GM12865 (cell line): ENCODE results near the gene C19orf81.
"Not testable (repeated sequence)": the region's sequence is repeated elsewhere in the genome, so short reads cannot be mapped to it uniquely, and the experiment has no call there.

Source experiments
- DNase-seq: peaks from one replicate; pipeline ENCODE4 v3.0.0; 2010; ENCODE audit warnings: low read depth
- H3K4me3 ChIP-seq: 2 replicates; pipeline ENCODE4 v1.5.1; 2011; ENCODE audit warnings: mild to moderate bottlenecking, low read depth, low read length, control low read depth
- TF ChIP-seq, protein P1 (sequence below): IDR thresholded peaks from 2 replicates; pipeline ENCODE4 v1.5.1; 2011; ENCODE audit warnings: low read length, control low read depth, low read depth, inconsistent platforms; ENCODE audit not compliant: insufficient read depth; ENCODE audit errors: missing control alignments

C19orf81 gene

DNA sequence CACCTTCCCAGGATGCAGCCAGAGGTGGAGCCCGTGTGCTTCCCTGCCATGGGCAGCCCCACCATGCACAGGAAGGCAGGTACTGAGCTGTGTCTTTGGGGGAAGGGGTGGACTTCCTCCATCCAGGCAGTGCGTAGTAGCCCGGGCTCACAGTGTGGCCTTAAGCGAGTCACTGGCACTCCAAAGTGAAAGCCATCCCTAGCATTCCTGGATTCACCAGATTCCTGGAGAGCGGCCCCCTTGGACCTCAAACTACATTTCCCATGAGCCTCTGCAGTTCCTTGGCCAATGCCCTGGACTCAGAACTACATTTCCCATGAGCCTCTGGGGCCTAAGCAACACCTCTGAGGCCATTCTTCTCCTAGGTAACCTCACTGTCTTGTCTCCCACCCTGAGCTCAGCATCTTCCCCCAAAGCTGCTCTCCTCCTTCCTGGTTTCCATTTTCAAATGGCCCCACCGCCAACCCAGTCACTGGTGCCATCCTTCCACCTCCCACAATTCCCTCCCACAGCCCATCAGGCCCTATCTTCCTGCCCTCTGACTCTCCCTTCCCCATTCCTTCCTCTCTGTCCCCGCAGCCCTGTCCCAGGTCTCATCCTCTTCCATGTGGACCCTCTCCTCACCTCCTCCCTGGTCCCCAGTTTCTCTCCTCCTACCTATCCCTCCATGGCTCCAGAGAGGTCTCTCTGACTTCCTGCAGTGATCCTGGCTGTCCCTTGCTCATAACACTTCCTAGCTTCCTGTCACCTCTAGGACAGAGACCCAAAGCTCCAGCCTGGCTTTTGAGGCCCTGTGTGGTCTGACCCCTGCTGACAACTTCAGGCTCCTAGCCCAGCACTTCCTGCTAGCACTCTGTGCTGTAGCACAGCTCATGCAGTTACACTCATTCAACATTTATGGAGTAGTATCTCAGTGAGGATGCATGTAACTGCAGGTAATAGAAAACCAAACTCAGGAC, at the start of gene C19orf81:
C19orf81 (plus strand) TSS at position 13 of the 959 bp plus-strand sequence; CDS start at position 13, 0 bp downstream.
- H3K4me3 ChIP-seq: no peak within 1 kb of the TSS
- DNase-seq: no peak

DNA sequence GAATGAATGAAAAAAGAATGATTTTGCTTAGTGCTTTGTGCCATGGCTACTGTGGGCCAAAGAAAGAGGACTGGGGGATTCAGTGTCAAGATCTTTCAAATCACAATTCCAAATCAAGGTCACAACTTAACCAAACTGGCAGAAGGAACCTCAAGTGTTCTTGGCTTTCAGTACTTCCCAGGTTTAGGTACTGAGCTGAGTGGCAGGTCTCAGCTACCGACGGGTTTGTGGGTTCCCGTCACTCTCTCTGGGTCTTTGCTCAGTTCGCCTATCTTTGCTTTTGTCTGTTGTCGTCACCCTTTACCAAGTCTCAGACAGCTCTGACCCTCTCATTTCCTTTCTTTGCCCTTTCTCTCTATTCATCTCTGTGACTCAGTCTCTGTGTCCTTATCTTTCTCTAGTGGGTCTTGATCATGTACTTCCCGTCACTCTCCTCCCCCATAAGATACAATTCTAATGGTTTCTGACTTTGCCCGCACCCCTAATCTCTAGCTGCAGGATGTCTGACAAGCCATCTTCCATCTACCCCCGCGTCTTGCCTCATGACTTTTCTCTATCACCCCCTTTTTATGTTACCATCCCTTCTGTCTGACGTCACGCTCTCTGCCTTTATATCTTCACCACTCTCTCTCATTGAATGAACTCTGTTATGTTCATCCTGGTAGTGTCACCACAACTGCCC, 47.7 kb upstream of the C19orf81 start:
- TF ChIP-seq, protein P1, sequence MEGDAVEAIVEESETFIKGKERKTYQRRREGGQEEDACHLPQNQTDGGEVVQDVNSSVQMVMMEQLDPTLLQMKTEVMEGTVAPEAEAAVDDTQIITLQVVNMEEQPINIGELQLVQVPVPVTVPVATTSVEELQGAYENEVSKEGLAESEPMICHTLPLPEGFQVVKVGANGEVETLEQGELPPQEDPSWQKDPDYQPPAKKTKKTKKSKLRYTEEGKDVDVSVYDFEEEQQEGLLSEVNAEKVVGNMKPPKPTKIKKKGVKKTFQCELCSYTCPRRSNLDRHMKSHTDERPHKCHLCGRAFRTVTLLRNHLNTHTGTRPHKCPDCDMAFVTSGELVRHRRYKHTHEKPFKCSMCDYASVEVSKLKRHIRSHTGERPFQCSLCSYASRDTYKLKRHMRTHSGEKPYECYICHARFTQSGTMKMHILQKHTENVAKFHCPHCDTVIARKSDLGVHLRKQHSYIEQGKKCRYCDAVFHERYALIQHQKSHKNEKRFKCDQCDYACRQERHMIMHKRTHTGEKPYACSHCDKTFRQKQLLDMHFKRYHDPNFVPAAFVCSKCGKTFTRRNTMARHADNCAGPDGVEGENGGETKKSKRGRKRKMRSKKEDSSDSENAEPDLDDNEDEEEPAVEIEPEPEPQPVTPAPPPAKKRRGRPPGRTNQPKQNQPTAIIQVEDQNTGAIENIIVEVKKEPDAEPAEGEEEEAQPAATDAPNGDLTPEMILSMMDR: no peak
- H3K4me3 ChIP-seq: no peak overlapping the region
- no peak for DNase-seq

More for the DNA sequence above, at the start of gene C19orf81:
- TF ChIP-seq, protein P1: no peak

DNA sequence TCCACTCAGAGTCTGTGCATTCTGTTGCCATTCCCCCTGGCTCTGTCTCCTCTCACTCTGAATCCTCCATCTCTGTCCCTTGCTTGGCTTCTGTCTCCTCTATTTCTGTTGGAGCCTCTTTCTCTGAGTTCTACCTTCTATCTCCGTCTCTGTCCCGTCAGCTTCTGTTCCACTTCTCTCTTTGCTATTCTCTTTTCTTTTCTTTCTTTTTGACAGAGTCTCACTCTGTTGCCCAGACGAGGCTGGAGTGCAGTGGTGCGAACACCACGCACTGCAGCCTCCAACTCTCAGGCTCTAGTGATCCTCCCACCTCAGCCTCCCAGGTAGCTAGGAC, 47.2 kb upstream of the C19orf81 start:
- DNase-seq: no peak
- TF ChIP-seq, protein P1: no peak
- no peak overlapping the region for H3K4me3 ChIP-seq

DNA sequence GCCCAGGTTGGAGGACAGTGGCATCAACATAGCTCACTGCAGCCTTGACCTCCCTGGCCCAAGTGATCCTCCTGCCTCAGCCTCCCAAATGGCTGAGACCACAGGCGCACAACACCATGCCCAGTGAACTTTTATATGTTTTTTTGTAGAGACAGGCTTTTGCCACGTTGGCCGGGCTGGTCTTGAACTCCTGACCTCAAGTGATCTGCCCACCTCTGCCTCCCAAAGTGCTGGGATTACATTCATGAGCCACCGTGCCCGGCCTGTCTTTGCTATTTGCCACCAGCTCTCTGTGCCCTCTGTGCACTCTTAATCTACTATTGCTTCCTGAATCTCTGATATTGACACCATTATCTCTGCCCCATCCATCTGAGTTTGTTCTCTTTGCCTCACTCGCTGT, 46.7 kb upstream of the C19orf81 start:
- TF ChIP-seq, protein P1: no peak
- no peak for DNase-seq

DNA sequence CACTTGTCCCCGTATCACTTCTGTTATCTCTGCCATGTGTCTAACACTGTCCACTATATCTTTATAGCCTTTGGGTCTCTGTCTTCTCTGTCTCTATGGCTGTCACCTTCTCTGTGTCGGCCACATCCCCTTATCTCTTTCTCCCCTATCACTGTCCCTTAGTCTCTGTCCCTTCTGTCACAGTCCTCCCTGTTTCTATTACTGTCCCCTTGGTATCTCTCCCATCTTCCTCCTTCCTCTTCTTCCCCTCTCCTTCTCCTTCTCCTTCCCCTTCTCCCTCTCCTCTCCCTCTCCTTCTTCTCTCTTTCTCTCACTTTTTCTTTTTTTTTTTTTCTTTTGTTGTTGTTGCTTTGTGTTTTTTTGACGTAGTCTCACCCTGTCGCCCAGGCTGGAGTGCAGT, 46.3 kb upstream of the C19orf81 start:
- TF ChIP-seq, protein P1: no peak
- DNase-seq: no peak

More for the DNA sequence above, 46.7 kb upstream of the C19orf81 start:
- no peak overlapping the region for H3K4me3 ChIP-seq

DNA sequence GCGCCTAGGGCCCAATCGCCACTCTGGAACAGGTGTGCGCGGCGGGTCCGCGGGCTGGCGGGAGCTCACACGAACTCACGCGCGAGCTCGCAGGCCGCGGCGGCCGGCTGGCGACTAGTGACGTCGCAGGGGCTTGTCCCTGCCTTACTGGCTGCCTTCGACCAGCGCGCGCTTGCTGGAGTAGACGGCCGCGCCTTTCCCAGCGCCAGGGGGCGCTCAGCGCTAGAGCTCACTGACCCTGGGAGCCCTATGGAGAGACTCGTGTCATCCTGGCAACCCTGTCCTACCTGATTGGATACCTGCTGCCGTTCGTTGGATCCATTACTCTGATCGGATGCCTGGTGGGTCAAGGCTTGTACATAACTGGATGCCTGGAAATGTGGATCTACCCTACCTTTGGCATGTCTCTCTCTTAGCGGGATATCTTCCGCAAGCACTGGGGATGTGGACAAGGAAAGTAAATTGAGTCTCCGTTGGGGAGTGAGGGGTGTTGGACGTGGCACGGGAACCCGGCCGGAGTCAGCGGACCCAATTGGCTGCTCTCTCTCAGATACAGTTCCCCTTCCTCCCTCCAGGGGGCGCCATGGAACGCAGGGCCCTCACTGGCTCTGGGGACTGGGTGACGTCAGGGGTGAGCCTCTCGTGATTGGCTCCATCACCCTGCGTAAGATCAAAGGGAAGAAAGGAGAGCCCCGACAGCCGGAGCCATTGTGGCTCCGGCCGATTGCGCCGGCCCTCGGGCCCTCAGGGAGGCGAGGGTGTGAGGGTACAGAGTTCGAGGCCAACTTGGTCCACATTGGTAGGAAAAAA, 44.8 kb upstream of the C19orf81 start:
- not testable (repeated sequence) for DNase-seq, H3K4me3 ChIP-seq

More for the DNA sequence above, 46.3 kb upstream of the C19orf81 start:
- H3K4me3 ChIP-seq: no peak overlapping the region

DNA sequence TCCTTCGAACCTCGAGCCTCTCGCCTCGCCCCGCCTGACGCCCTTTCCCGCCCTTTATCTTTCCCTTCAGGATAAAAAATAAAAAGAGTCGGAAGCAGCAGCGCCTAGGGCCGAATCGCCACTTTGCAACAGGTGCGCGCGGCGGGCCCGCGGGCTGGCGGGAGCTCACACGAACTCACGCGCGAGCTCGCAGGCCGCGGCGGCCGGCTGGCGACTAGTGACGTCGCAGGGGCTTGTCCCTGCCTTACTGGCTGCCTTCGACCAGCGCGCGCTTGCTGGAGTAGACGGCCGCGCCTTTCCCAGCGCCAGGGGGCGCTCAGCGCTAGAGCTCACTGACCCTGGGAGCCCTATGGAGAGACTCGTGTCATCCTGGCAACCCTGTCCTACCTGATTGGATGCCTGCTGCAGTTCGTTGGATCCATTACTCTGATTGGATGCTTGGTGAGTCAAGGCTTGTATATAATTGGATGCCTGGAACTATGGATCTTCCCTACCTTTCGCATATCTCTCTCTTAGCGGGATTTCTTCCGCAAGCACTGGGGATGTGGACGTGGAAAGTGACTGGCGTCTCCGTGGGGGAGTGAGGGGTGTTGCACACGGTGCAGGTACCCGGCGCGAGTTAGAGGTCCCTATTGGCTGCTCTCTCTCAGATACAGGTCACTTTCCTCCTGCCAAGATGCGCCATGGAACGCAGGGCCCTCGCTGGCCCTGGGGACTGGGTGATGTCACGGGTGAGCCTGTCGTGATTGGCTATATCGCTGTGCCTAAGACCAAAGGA, 43.0 kb upstream of the C19orf81 start:
- not testable (repeated sequence) for H3K4me3 ChIP-seq, DNase-seq
